HG02763 (cell line): ENCODE measurements around the gene RGR.

Experiments used
- ATAC-seq: cut with Tn5 transposase; IDR thresholded peaks from one replicate; pipeline ENCODE4 v1.9.1; 2021; ENCODE audit warnings: mild to moderate bottlenecking, moderate library complexity; ENCODE audit not compliant: unreplicated experiment

Gene RGR

DNA sequence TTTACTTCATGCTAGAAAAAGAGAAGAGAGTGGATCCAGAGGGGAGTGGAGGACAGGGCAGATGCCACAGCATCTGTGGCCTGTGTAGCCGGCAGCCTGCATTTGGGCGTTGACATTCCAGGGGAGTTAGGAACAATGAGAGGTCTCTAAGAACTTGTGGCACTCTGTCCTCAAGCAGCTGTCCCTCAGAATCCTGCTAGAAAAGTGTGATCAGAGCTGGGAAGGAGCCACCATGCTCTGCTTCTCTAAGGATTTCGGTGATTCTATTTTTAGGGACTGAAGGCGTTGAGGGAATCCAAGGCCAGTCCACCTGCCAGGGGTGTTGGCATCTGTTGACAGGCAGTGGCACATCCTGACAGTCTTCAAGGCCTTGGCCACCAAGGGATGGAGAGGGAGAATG lies 27.1 kb upstream of the RGR start:
- no peak for ATAC-seq

DNA sequence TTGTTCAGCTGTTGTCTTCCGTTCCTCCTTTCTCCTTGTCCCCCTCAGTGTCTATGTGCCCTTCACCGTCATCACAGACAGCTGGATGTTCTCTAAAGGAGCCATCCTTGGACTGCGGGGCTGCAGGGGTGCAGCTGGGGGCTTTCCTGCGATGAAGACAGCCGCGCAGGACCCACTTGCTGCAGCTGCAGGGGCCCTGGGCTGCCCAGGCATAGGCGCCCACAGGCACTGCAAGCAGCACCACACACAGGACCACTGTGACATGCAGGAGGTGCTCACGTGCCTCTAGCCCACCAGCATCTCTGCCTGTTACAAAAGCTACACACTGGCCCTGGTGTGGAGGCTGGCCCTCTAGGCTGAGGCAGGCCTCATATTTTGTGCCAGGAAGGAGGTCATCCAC lies 22.9 kb upstream of the RGR start:
- ATAC-seq = no peak

DNA sequence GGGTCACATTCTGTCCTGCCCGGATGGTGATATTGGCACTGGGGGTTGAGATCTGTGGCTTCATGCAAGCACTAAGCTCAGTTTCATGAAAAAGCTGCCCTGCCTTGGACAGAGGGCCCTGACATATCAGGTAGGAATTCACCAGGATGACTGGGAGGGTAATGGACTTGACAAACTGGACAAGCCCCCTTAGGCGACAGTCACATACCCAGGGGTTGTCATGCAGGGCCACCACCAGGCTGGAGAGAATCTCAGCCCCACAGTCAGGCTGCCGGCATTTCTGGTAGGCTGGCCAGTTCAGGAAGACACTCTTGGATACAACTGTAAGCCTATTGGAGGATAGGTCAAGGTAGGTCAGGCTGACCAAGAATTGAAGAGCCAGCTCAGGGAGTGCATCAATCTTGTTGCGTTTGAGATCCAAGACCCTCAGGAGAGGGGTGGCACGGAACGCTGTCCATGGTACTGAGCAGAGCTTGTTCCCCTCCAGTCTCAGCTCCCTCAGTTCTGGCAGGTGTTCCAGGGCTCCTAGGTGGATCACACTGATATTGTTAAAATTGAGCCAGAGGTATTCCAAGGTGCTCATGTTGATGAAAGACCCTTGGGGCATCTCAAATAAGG lies 20.3 kb upstream of the RGR start:
- no peak for ATAC-seq

DNA sequence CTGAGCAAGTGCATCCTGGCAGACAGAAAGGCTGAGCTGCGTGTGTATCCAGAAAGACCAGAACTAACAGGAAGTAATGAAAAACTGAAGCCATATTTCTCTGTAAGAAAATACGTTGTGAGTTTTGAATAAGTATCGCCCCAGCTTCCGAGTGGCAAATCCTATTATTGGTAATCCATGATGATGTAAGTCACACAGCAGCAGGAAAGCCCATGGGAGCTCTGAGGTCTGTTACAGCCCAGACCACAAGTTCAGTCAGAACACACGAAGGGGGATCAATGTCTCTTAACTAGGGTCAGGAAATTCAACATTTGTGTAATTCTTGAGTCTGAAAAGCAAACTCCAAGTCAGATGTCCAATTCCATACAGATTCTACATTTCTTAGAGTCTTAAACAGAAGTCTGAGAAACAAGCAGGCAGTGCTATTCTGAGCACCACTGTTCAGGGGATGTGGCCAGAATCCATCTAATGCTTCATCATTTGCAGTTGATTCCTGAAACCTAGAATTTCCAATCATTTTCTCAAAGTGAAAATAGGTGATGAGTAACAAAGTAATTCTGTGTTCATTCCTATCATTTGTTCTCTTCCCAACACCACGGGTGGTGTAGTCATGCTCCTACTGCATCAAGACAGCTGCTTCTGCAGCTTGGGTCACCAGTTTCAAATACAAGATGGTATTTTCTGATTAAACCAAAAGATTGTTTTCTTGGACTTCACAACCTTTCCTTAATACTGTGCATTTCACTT lies 19.3 kb upstream of the RGR start, which contains the start of gene LRIT2:
LRIT2 (minus strand) TSS at position 118 of the 747 bp plus-strand sequence; CDS start at position 94, 24 bp downstream.
- ATAC-seq = no peak

DNA sequence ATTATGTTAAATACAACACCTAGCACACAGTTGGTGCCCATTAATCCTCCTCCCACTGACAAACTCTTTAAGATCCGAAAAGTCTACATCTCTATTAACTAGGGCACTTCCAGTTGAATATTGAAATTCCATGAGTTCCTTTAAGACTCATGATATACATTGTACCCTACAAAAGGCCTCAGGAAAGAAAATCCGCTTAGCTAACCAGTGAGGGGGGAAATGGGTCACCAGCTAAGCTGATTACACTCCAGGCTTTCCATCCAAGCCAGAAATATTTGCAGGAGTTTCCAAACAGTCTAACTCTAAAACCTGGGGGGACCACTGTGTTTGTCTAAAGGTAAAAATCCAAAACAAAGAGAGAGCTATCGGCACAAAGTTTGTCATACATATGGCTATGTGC lies 18.2 kb upstream of the RGR start:
- no peak for ATAC-seq

DNA sequence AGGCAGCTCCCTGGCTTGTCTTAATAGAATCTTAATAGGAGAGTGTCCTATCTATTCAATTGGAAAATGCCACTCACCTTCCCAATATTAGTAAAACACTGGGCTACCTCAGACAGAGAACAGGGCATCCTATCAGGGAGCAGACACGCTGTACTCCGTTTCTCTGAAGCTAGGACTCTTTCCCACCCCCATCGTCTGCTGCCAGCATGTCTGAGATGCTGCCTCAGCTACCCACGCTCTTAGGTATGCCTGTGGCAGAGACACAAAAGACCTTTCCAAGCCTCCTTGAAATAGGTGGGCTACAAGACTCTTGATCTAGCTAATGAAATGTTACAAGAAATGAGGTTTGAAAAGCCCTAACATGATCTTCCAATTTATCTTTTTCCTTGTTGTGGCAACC lies 17.0 kb upstream of the RGR start:
- ATAC-seq = no peak

DNA sequence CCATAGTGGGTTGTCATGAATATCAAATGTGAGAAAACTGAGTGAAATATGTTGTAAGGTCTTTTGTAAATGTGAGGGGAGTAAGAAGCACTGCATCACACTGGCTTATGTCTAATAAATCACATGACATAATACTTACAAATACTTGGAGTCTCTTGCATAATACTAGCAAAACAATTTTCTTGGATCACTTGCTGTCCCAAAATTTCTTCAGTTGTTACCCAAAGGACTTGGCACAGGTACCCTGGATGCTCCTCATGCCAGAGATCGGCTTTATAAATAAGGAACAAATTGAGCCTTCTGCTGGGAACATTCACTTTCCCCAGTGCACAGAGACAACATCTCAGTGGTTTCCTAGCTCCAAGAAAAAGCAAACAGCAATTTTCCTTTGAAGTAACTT lies 14.5 kb upstream of the RGR start:
- ATAC-seq = no peak

DNA sequence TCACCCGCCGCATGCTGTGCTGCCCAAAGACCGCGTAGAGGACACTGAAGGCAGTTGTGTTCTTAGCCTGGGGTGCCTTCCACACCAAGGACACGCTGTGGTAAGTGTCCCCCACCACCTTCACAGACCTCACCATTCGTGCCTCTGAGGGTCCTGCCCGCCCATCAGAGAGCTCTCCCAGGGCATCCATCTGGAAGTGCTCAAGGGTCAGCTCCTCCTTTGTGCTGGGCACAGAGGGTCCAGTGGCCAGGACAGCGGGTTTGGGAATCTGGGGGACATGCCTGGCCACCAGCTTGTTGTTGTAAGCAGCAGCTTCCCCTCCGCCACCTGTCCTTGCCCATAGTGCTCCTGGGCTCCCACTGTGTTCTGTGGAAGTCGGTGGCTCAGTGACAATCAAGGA lies 12.5 kb upstream of the RGR start:
- ATAC-seq = no peak

DNA sequence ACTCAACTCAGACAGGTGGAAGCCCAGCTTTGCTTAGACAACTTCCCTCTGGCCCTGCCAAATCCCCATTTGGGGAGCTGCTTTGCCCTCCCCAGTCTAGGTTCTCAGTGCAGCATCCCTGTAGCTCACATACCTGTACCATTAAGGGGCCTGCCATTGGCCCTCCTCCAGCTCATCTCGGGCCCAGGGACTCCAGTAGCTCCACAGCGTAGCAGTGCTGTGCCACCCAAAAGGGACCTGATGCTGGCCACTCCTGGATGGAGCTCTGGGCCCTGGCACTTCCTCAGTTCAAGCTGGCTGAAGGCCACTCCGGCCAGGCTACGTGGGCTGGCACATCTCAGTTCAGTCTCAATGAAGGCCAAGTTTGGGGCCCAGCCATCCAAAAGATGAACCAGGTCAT lies 10.9 kb upstream of the RGR start:
- no peak for ATAC-seq

DNA sequence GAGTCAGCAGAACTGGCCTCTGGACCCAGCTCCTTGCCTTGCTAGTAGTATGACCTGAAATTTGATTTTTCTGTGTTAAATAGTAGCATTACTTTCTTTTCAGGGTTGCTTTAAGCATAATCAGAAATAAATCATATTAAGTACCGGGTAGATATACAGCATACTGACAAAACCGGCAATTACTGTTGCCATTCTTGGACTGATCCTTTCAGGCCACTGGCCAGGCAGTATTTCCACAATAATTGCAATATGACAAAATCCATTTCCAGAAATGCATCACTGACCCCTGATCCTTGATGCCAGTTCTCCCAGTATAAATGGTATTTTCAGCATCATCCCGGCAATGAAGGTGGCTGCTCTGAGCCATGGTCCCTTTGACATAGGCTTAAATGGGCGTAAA lies 10.4 kb upstream of the RGR start:
- no peak for ATAC-seq

DNA sequence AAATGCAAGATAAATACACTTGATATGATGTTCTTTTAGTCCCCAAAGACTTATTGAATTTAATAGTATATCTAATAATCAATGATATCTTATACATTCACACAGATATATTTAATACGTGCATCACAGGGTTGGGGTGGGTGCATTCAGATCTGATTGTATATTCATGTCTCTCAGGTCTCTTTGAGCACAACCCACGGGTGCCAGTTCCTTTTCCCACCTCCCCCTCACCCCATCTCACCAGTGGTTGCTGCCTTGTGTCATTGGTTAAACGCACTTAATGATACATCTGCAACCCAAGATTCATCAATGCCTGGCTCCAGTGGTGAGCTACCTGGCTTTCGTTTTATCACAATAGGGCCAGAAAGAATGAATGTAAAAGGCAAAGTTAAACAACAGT lies 9.8 kb upstream of the RGR start:
- no peak for ATAC-seq

DNA sequence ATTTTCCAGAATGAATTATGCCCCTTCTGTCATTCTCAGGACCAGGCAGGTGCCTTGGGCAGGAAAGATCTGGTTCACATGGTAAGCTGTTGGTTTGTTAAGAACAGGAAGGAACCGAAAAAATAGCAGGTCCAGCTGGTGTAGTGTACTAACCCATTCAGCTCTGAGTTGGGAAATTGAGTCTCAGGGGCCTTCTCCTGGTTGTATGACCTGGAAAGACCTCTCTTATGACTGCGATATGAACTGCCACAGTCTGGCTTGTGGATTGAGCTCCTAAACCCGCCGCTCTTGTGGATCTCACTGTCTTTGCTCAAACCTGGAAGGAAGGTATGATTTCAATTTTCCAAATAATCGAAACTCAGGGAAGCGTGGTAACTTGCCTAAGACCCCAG lies 8.1 kb upstream of the RGR start:
- no peak for ATAC-seq

DNA sequence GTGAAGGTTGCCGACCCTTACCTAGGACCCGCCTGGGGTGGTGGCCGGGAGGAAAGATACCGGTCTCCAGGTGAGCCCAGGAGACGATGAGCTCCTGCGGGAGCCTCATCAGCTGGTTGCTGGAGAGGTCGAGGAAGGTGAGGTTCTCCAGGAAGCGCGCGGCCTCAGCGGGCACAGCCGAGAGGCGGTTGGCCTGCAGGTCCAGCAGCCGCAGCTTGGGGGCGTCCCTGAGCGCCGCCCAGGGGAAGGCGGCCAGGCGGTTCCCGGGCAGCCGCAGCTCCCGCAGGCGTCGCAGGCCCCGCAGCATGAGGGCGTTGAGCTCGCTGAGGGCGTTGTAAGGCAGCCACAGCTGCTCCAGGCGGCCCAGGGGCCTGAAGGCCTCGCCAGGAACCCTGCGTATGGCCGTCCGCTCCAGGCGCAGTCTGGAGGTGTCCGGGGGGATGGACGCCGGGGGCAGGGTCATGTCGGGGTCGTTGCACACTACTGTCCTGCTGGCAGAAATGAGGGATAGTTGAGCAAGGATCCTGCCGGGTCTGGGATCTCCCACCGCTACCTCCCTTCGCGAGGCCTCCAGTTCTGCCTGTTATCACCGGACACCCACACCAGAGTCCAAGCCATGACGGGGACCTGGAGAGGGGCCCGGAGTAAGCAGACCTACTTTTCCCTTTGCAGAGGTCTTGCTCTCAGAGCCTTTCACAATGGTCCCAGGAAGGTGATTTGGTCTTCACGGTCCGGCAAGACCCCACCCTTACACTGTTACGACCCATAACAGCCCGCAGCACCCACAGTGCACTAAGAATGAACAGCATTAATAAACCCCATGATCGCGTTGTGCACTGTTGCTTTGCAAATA lies 7.4 kb upstream of the RGR start:
- no peak for ATAC-seq

DNA sequence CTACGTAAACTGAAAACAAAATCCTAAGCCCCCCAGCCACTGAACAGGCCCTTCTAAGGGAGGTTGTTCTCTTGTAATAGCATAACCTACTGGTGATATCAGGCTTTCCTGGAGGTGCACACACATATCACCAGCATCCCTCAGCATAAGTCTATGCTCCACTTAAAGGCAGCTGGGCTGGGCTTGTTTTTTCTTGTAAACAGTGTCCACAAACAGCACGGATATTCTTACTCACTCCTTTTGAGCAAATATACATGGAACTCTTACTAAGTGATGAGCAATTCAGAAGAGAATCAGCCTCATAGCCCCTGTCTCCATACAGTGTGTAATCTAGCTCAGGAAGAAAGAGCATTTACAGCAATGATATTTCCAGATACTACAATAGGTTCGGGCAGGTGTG lies 5.9 kb upstream of the RGR start:
- ATAC-seq = no peak

DNA sequence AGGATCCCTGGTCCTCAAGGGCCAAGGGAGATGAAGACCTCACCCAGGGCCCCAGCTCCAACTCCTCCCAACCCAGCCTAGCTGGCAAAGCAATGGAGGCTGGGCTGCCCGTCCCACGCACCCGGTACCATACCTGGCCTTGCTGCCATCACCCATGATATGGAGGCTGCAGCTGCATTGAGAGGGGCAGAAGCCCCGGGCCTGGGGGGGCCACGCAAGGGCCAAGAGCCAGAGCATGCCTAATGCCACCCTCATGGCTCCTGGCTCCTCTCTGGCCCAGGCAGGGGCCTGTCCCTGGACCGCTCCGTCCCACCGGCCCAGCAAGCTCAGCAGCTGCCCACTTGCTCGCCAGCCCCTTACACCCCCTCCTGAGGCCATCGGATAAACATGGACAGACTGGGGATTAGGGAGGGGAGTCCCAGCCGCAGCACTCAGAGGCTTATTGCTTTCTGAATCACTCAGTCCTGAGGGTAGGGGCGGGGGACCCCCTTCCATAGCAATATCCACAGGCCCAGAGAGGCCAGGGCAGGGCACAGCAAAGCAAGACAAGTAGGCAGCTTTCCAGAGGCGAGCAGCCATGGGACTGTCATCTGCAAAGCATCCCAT lies 3.6 kb upstream of the RGR start, which contains the start of gene LRIT1:
LRIT1 (minus strand) TSS at position 362 of the 606 bp plus-strand sequence; CDS start at position 255, 107 bp downstream.
- ATAC-seq = no peak

DNA sequence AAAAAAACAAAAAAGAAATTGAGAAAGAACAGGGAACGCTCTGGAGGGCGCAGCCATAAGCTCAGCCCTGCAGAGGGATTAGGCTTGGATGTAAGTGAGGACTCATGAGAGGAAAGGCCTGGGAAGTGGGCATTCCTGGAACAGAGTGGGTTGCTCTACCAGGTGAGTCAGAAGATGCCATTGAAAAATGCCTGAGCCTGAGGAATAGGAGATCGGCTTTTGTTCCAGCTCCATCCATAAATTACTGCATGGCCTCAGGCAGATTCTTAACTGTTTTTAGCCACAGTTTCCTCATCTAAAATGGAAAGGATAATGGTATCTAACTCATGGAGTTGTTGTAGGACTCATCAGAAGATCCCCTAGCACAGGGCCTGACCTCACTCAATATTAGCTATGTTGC lies 1.1 kb upstream of the RGR start:
- no peak for ATAC-seq

DNA sequence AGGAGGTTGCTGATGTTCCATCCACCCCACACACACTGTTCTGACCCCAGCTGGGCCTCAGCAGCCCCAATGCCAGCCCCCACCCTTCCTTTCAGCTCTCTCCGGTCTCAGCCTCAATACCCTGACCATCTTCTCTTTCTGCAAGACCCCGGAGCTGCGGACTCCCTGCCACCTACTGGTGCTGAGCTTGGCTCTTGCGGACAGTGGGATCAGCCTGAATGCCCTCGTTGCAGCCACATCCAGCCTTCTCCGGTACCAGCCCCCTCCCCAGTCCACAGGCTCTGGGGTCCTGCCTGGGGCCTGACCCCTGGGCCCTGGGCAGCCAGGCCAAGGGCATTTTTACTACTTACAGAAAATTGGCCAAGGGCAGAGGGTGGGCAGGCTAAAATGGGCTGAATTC lies 2.6 kb downstream of the RGR start:
- no peak for ATAC-seq

DNA sequence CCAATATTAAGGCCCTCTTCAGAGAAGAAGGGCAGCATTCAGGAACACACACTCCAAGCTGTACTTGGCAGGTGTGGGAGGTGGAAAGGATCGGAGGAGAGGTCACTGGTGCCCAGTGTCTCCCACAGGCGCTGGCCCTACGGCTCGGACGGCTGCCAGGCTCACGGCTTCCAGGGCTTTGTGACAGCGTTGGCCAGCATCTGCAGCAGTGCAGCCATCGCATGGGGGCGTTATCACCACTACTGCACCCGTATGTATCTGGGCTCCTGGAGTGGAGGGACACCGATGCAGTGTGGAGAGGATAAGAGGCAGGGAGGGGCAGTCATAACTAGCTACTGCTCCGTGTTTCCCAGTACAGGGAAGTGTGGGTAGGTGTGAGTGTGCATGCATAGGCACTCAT lies 3.9 kb downstream of the RGR start:
- no peak for ATAC-seq

DNA sequence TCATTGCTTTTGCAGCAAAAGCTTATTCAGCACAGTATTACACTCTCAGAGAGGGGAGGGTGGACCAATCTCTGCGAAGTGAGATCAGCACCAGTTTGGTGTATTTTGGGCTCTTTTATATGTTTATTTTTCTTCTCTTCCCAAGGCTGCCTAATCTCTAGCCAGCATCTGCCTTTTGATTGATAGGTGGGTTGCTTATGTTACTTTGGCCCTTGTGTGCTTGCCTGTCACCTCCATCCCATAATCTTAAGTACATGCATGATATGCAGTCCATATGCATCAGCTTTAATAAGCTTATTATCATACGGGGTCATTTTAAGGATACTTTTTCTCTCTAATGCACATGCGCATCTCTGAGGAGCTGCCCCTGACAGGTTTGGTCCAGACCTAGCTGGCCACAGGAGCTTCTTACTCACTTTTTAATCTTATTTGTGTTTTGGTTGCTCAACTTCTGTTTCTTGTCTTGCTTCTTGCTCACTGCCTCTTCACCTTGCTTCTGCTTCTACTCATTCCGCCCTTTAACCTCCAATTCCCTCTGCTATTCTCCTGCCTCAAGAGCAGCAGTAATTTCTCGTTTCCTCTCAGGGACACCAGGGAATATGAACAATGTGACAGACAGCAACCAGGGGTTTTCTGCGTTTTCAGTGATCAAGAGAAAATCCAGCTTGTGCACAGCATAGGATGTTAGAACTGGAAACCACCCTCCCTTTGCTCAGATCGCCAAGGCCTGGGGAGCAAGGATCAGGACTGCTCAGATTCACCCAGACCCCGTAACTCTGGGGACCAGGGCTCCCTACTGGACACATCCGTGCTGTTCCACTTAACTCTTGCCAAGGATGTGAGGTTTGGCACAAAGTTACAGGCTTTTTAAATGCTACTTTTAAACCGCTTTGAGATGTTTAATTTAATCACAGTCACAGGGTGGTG lies 10.0 kb downstream of the RGR start:
- ATAC-seq = no peak
